ENCODE measurements around the gene FBXO5.

- no peak for TF ChIP-seq CTCF (conservative IDR thresholded peaks at IDR 0.05; ENCODE audit: low read depth, low read length)
- TF ChIP-seq EZH2 (IDR thresholded peaks at IDR 0.05; ENCODE audit: borderline replicate concordance, low read depth, low read length, poor library complexity, severe bottlenecking): no peak
These were observed 46.1 kb upstream of the FBXO5 start for GRCh38 chr6:153028963-153029362.

All from A673 (cell line).